Fibroblast of skin of abdomen (primary cell): Measurements from ENCODE around the gene TJAP1. TPM values are rescaled to one million over a fixed set of nuclear protein-coding genes. Genes with fewer than 3 reads are reported as not detected.
A peak's percentile ranks its signal among the peaks of the same experiment; 100 is the strongest.

Experiments used
- DNase-seq: peaks from one replicate; pipeline ENCODE4 v3.0.0-alpha.2; 2013
- polyA plus RNA-seq, 2 experiments: library from polyadenylated mRNA; unstranded; fragments of 120-200 nt; gene quantifications; one replicate each; pipeline ENCODE4 v1.2.1, GENCODE V29; 2013; ENCODE audit not compliant: insufficient read length in 2 of 2

TJAP1 gene
- 23.2 TPM for polyA plus RNA-seq (2013, experiment 1 of 2; ENCODE audit: insufficient read length)
- 25.1 TPM for polyA plus RNA-seq (2013, experiment 2 of 2; ENCODE audit: insufficient read length)

- DNase-seq: peak; percentile 86
Measured at GRCh38 chr6:43477235-43478007, at the start of gene TJAP1. TSS of gene TJAP1 (plus strand) at chr6:43477570. CDS start at chr6:43499002, 21,432 bp downstream.

DNA sequence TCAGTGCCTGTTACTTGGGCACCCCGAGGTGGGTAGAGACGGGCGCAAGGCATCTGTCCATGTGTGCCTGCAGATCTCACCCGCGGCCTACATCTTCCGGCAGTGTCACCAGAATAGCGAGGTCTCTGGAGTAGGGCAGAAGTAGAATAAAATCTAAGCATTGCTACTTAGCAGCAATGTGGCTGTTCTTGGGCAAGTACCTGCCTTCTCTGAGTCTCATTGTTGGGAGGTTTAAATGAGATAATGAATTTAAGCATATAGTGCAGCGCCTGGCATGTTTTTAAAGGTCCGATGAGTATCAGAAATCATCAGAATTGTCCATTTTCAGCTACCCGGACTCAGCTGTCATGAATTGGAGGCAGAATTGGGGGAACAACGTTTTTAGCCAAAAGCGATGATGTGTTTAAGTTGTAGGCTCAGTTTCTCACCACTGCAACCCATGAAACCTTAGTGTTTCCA lies 49.2 kb upstream of the TJAP1 start:
- DNase-seq: no peak

GRCh38 chr6:43428874-43429273 lies 48.5 kb upstream of the TJAP1 start:
- no peak for DNase-seq

GRCh38 chr6:43432009-43432945 lies 45.1 kb upstream of the TJAP1 start:
- DNase-seq: no peak

- DNase-seq: no peak
Measured at GRCh38 chr6:43433148-43433547, 44.2 kb upstream of the TJAP1 start.

GRCh38 chr6:43434001-43434840 lies 43.1 kb upstream of the TJAP1 start:
- DNase-seq: no peak

- no peak for DNase-seq
Measured at GRCh38 chr6:43434943-43435342, 42.4 kb upstream of the TJAP1 start.

- no peak for DNase-seq
Measured at GRCh38 chr6:43435682-43436437, 41.5 kb upstream of the TJAP1 start.

GRCh38 chr6:43436577-43437282 lies 40.6 kb upstream of the TJAP1 start:
- DNase-seq: peak; percentile 67

DNA sequence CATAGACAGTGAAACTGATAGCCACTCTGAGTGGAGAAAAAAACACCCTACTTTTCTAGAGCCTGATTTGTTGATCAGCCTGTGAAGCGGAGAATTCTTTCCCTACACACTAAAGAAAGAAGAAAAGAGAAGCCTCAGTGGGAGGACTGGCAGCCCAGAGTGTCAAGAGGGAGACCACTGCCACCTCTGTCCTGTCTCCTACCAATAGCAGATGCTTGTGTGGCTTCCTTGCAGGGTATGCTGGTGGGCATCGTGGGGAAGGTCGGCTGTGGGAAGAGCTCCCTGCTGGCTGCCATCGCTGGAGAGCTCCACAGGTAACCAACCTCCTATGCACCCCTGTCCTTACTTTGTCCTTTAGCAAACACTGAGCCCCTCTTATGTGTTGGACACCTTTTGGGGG lies 39.7 kb upstream of the TJAP1 start:
- DNase-seq: no peak

- no peak for DNase-seq
Measured at GRCh38 chr6:43442935-43443334, 34.4 kb upstream of the TJAP1 start.

GRCh38 chr6:43444036-43444435 lies 33.3 kb upstream of the TJAP1 start:
- no peak for DNase-seq

- no peak for DNase-seq
Measured at GRCh38 chr6:43444582-43444981, 32.8 kb upstream of the TJAP1 start.

- no peak for DNase-seq
Measured at GRCh38 chr6:43445576-43445975, 31.8 kb upstream of the TJAP1 start.

- no peak for DNase-seq
Measured at GRCh38 chr6:43447604-43448003, 29.8 kb upstream of the TJAP1 start.

GRCh38 chr6:43448916-43449315 lies 28.5 kb upstream of the TJAP1 start:
- no peak for DNase-seq

DNA sequence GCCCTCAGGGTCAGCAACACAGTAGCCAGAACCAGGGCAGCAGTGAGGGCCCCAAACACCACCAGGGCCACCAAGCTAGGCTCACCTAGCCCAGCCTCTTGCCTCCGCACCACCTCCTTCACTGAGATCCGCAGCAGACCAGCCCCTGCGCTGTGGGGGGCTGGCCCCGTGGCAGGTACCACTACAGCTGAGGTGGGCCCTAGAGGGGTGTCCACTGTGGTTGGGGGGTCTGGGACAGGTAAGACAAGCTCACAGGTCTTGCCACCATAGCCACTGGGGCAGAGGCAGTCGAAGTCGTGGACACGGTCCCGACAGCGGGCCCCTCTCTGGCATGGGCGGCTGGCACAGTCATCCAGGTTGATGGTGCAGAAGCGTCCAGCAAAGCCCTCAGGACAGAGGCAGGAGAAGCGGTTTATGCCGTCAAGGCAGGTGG lies 26.7 kb upstream of the TJAP1 start:
- DNase-seq: no peak

DNA sequence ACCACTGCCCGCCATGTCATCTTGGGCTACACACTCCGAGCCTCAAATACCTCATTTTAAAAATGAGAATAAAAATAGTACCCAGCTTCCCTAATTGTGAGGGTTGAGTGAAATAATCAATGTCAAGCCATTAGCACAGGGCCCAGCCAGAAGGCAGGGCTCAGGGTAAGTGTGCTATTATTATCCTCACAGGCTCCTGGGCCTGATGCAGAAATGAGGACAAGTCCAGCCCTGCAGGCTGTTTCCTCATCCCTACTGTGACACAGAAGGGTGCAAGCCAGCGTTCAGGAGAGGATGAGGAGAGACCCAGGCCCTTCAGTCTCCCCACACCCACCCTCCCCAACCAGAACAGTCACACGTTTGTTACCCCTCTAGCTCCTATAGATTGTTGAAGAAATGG lies 26.0 kb upstream of the TJAP1 start:
- no peak for DNase-seq

- no peak for DNase-seq
Measured at GRCh38 chr6:43451939-43452338, 25.4 kb upstream of the TJAP1 start.

DNA sequence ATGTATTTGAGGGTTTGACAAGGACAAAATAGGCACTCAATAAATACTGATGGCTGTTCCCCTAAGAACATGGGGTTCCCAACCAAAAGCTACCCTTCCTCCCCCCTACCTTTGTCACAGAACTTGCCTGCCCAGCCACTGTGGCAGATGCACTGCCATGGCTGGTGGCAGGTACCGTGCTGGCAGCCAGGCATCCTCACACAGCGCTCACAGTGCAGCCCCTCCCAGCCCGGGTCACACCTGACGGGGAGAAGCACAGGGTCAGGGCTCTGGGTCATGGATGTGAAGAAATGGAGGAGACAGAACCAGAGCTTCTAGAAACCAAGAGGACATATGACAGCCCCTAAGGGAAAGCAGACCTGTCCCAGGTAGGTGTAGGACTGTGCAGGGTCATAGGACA lies 24.5 kb upstream of the TJAP1 start:
- DNase-seq: no peak

GRCh38 chr6:43453831-43454230 lies 23.5 kb upstream of the TJAP1 start:
- no peak for DNase-seq
